ENCODE data around the gene STOML1. TPM values are rescaled to one million over a fixed set of nuclear protein-coding genes. Genes with fewer than 3 reads are reported as not detected.

The STOML1 gene
- total and polyA plus RNA-seq, 2 experiments from 2014 or later: 27.2 to 27.8 TPM

- Histone ChIP-seq H4K20me1 (ENCODE audit: insufficient read depth) (no peaks in the 10 kb centered on the region), H3K27me3 (replicated peaks; ENCODE audit: insufficient read depth) (no peaks in the 10 kb centered on the region), H3K4me1 (ENCODE audit: insufficient read depth) (peaks cover 10% of the 10 kb centered on the region; the same call in 1 of the 2 replicates), H3K9me2 (ENCODE audit: insufficient read depth) (no peaks in the 10 kb centered on the region), H3K9me3 (ENCODE audit: low read depth) (no peaks in the 10 kb centered on the region), H3F3A (ENCODE audit: insufficient read depth) (no peaks in the 10 kb centered on the region), H3K9ac (no peak overlapping the region), H3K4me2 (ENCODE audit: unreplicated experiment) (peak overlapping the region; percentile 87), H3K4me3 (peak overlapping the region; percentile 43), H3K79me2 (ENCODE audit: insufficient read depth) (no peaks in the 10 kb centered on the region), H3K36me3 (ENCODE audit: low read depth) (no peaks in the 10 kb centered on the region), H2AFZ (peak overlapping the region; percentile 85), H3K27ac (no peak overlapping the region)
- TF ChIP-seq EZH2phosphoT487 (IDR thresholded peaks at IDR 0.05; ENCODE audit: insufficient read depth, low read depth) (no peak), EZH2 (IDR thresholded peaks at IDR 0.05; ENCODE audit: insufficient read depth, poor library complexity, severe bottlenecking) (no peak)
- in situ Hi-C loops (cut with MboI): loop anchor here (10.0 kb wide), 1 partner anchor 332 kb away; no protein-coding TSS in a partner anchor
- peak; percentile 91 for DNase-seq
- 18 to 21% methylated on average over 24 to 26 of the region's 26 CpGs for WGBS, 2 experiments (ENCODE audit: low coverage in 1 of 2, low lambda C conversion rate in 2 of 2, missing lambda C conversion rate in 2 of 2)
Measured at GRCh38 chr15:73972984-73973682, 19.0 kb downstream of the STOML1 start.

- Histone ChIP-seq H3K27me3 (replicated peaks; ENCODE audit: insufficient read depth) (no peaks in the 10 kb centered on the region), H3K9me3 (ENCODE audit: low read depth) (no peaks in the 10 kb centered on the region), H3F3A (ENCODE audit: insufficient read depth) (peaks cover 17% of the 10 kb centered on the region; the same call in 1 of the 2 replicates), H3K27ac (no peak overlapping the region), H3K36me3 (ENCODE audit: low read depth) (no peaks in the 10 kb centered on the region), H4K20me1 (ENCODE audit: insufficient read depth) (no peaks in the 10 kb centered on the region), H3K4me1 (ENCODE audit: insufficient read depth) (peaks cover 27% of the 10 kb centered on the region), H3K4me3 (no peak overlapping the region), H3K9me2 (ENCODE audit: insufficient read depth) (no peaks in the 10 kb centered on the region), H3K9ac (no peak overlapping the region), H2AFZ (peak overlapping the region; percentile 57), H3K79me2 (ENCODE audit: insufficient read depth) (no peaks in the 10 kb centered on the region), H3K4me2 (ENCODE audit: unreplicated experiment) (peak overlapping the region; percentile 16)
- in situ Hi-C loops (cut with MboI): no loop called here
- TF ChIP-seq EZH2 (IDR thresholded peaks at IDR 0.05; ENCODE audit: insufficient read depth, poor library complexity, severe bottlenecking) (no peak), EZH2phosphoT487 (IDR thresholded peaks at IDR 0.05; ENCODE audit: insufficient read depth, low read depth) (no peak)
- peak; percentile 47 for DNase-seq
- 38 to 45% methylated on average over 6 of the region's 6 CpGs for WGBS, 2 experiments (ENCODE audit: low coverage in 1 of 2, low lambda C conversion rate in 2 of 2, missing lambda C conversion rate in 2 of 2)
Measured at GRCh38 chr15:73969151-73969759, 22.8 kb downstream of the STOML1 start.

GRCh38 chr15:73968461-73968860, 23.6 kb downstream of the STOML1 start:
- no peak overlapping the region for H2AFZ ChIP-seq
- no peaks in the 10 kb centered on the region for H3K9me2 ChIP-seq (ENCODE audit: insufficient read depth)
- no peaks in the 10 kb centered on the region for H3K27me3 ChIP-seq (replicated peaks; ENCODE audit: insufficient read depth)
- 93 to 94% methylated on average over 3 of the region's 3 CpGs for WGBS, 2 experiments (ENCODE audit: low coverage in 1 of 2, low lambda C conversion rate in 2 of 2, missing lambda C conversion rate in 2 of 2)
- TF ChIP-seq EZH2 (IDR thresholded peaks at IDR 0.05; ENCODE audit: insufficient read depth, poor library complexity, severe bottlenecking) (no peak), EZH2phosphoT487 (IDR thresholded peaks at IDR 0.05; ENCODE audit: insufficient read depth, low read depth) (no peak)
- H3K4me2 ChIP-seq (ENCODE audit: unreplicated experiment): no peak overlapping the region
- H3K9ac ChIP-seq: no peak overlapping the region
- DNase-seq: no peak
- peaks cover 27% of the 10 kb centered on the region for H3K4me1 ChIP-seq (ENCODE audit: insufficient read depth)
- no peaks in the 10 kb centered on the region for H4K20me1 ChIP-seq (ENCODE audit: insufficient read depth)
- in situ Hi-C loops (cut with MboI): no loop called here
- H3K79me2 ChIP-seq (ENCODE audit: insufficient read depth): no peaks in the 10 kb centered on the region
- H3K4me3 ChIP-seq: no peak overlapping the region
- no peak overlapping the region for H3K27ac ChIP-seq
- peaks cover 17% of the 10 kb centered on the region; the same call in 1 of the 2 replicates for H3F3A ChIP-seq (ENCODE audit: insufficient read depth)
- H3K9me3 ChIP-seq (ENCODE audit: low read depth): no peaks in the 10 kb centered on the region
- no peaks in the 10 kb centered on the region for H3K36me3 ChIP-seq (ENCODE audit: low read depth)

GRCh38 chr15:73965758-73966113, 26.4 kb downstream of the STOML1 start:
- H3K9ac ChIP-seq: no peak overlapping the region
- WGBS, 2 experiments (ENCODE audit: low coverage in 1 of 2, low lambda C conversion rate in 2 of 2, missing lambda C conversion rate in 2 of 2): 32 to 46% methylated on average over 2 of the region's 2 CpGs
- H3K4me1 ChIP-seq (ENCODE audit: insufficient read depth): peaks cover 35% of the 10 kb centered on the region
- TF ChIP-seq EZH2 (IDR thresholded peaks at IDR 0.05; ENCODE audit: insufficient read depth, poor library complexity, severe bottlenecking) (no peak), EZH2phosphoT487 (IDR thresholded peaks at IDR 0.05; ENCODE audit: insufficient read depth, low read depth) (no peak)
- 0 out of 2 replicates have a peak overlapping the region, but pooled peaks have one; percentile 66 for H2AFZ ChIP-seq
- H3K27me3 ChIP-seq (replicated peaks; ENCODE audit: insufficient read depth): no peaks in the 10 kb centered on the region
- no peaks in the 10 kb centered on the region for H3K79me2 ChIP-seq (ENCODE audit: insufficient read depth)
- peak; percentile 74 for DNase-seq
- in situ Hi-C loops (cut with MboI): no loop called here
- no peaks in the 10 kb centered on the region for H3K9me3 ChIP-seq (ENCODE audit: low read depth)
- peak overlapping the region; percentile 48 for H3K4me2 ChIP-seq (ENCODE audit: unreplicated experiment)
- no peaks in the 10 kb centered on the region for H3K9me2 ChIP-seq (ENCODE audit: insufficient read depth)
- H4K20me1 ChIP-seq (ENCODE audit: insufficient read depth): no peaks in the 10 kb centered on the region
- H3K36me3 ChIP-seq (ENCODE audit: low read depth): no peaks in the 10 kb centered on the region
- H3K27ac ChIP-seq: peak overlapping the region; percentile 25
- H3F3A ChIP-seq (ENCODE audit: insufficient read depth): peaks cover 17% of the 10 kb centered on the region; the same call in 1 of the 2 replicates
- H3K4me3 ChIP-seq: no peak overlapping the region

Measured in GM23248 (cell line).